ENCODE measurements around the gene RIPPLY3. TPM values are rescaled to one million over a fixed set of nuclear protein-coding genes. Genes with fewer than 3 reads are reported as not detected.

The RIPPLY3 gene
- total and polyA plus RNA-seq, 2 of the 13 experiments (the other 11 are each of a cell fraction or from before 2014, with no cell fraction given) = 0.09 to 2.9 TPM

GRCh38 chr21:36966066-36966820, 40.3 kb upstream of the RIPPLY3 start, which contains the start of gene HLCS (continued):
- TF ChIP-seq TMF1 (CRISPR knock-in tag; IDR thresholded peaks at IDR 0.05; ENCODE audit: low read depth) = 0 out of 2 replicates have a peak, but pooled peaks have one; percentile 48
- no peak for TF ChIP-seq IKZF1 (IDR thresholded peaks at IDR 0.05)
- peak; percentile 75 for TF ChIP-seq ZNF891 (CRISPR knock-in tag; IDR thresholded peaks at IDR 0.05)
- TF ChIP-seq ZNF597 (CRISPR knock-in tag; IDR thresholded peaks at IDR 0.05) = no peak
- 0 out of 2 replicates have a peak, but pooled peaks have one; percentile 43 for TF ChIP-seq ZNF329 (CRISPR knock-in tag; IDR thresholded peaks at IDR 0.05; ENCODE audit: low read depth)
- peak; percentile 80 for TF ChIP-seq MXD1 (CRISPR knock-in tag; IDR thresholded peaks at IDR 0.05)
- TF ChIP-seq ZNF569 (CRISPR knock-in tag; IDR thresholded peaks at IDR 0.05; ENCODE audit: borderline replicate concordance) = no peak
- no peak for TF ChIP-seq PTBP1 (IDR thresholded peaks at IDR 0.05; ENCODE audit: low read depth, low read length, poor library complexity, severe bottlenecking)
- TF ChIP-seq ZNF839 (CRISPR knock-in tag; IDR thresholded peaks at IDR 0.05; ENCODE audit: borderline replicate concordance) = peak; percentile 61; the same call in 1 of the 2 replicates
- peak; percentile 86; the same call in 1 of the 2 replicates for TF ChIP-seq ZNF235 (CRISPR knock-in tag; IDR thresholded peaks at IDR 0.05; ENCODE audit: borderline replicate concordance)
- no peak for TF ChIP-seq GZF1 (CRISPR knock-in tag; IDR thresholded peaks at IDR 0.05)
- TF ChIP-seq EED (CRISPR knock-in tag; IDR thresholded peaks at IDR 0.05) = 0 out of 2 replicates have a peak, but pooled peaks have one; percentile 28
- peak; percentile 64; the same call in 1 of the 2 replicates for TF ChIP-seq CCDC6 (CRISPR knock-in tag; IDR thresholded peaks at IDR 0.05)
- TF ChIP-seq KDM2A (CRISPR knock-in tag; IDR thresholded peaks at IDR 0.05; ENCODE audit: borderline replicate concordance, low read depth) = peak; percentile 52; the same call in 1 of the 2 replicates
- no peak for TF ChIP-seq MAFF (IDR thresholded peaks at IDR 0.05; ENCODE audit: low read depth, low read length)
- TF ChIP-seq, protein P1, sequence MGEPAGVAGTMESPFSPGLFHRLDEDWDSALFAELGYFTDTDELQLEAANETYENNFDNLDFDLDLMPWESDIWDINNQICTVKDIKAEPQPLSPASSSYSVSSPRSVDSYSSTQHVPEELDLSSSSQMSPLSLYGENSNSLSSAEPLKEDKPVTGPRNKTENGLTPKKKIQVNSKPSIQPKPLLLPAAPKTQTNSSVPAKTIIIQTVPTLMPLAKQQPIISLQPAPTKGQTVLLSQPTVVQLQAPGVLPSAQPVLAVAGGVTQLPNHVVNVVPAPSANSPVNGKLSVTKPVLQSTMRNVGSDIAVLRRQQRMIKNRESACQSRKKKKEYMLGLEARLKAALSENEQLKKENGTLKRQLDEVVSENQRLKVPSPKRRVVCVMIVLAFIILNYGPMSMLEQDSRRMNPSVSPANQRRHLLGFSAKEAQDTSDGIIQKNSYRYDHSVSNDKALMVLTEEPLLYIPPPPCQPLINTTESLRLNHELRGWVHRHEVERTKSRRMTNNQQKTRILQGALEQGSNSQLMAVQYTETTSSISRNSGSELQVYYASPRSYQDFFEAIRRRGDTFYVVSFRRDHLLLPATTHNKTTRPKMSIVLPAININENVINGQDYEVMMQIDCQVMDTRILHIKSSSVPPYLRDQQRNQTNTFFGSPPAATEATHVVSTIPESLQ (CRISPR knock-in tag; conservative IDR thresholded peaks at IDR 0.05) = no peak
- TF ChIP-seq NCOA5 (CRISPR knock-in tag; IDR thresholded peaks at IDR 0.05) = no peak
- no peak for TF ChIP-seq TCF12 (IDR thresholded peaks at IDR 0.05)
- peak; percentile 19; the same call in 1 of the 2 replicates for TF ChIP-seq TCF12 (CRISPR knock-in tag; IDR thresholded peaks at IDR 0.05)
- no peak for TF ChIP-seq NFIB (CRISPR knock-in tag; IDR thresholded peaks at IDR 0.05; ENCODE audit: borderline replicate concordance)
- TF ChIP-seq BRD4 (CRISPR knock-in tag; IDR thresholded peaks at IDR 0.05) = no peak
- TF ChIP-seq, protein P2, sequence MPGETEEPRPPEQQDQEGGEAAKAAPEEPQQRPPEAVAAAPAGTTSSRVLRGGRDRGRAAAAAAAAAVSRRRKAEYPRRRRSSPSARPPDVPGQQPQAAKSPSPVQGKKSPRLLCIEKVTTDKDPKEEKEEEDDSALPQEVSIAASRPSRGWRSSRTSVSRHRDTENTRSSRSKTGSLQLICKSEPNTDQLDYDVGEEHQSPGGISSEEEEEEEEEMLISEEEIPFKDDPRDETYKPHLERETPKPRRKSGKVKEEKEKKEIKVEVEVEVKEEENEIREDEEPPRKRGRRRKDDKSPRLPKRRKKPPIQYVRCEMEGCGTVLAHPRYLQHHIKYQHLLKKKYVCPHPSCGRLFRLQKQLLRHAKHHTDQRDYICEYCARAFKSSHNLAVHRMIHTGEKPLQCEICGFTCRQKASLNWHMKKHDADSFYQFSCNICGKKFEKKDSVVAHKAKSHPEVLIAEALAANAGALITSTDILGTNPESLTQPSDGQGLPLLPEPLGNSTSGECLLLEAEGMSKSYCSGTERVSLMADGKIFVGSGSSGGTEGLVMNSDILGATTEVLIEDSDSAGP (CRISPR knock-in tag; IDR thresholded peaks at IDR 0.05; ENCODE audit: borderline replicate concordance) = peak; percentile 74; the same call in 1 of the 2 replicates
- TF ChIP-seq ZNF607 (CRISPR knock-in tag; IDR thresholded peaks at IDR 0.05; ENCODE audit: borderline replicate concordance) = 0 out of 2 replicates have a peak, but pooled peaks have one; percentile 59
- no peak for TF ChIP-seq PAF1 (CRISPR knock-in tag; IDR thresholded peaks at IDR 0.05)
- peak; percentile 55; the same call in 1 of the 2 replicates for TF ChIP-seq MTA1 (CRISPR knock-in tag; IDR thresholded peaks at IDR 0.05; ENCODE audit: borderline replicate concordance)
- no peak for TF ChIP-seq MIER2 (CRISPR knock-in tag; IDR thresholded peaks at IDR 0.05)

Measured in HepG2 (cell line).